Smooth muscle cell (in vitro differentiated cells): ENCODE results near the gene PPFIBP2. TPM values are rescaled to one million over a fixed set of nuclear protein-coding genes. Genes with fewer than 3 reads are reported as not detected.

ENCODE experiments used
- DNase-seq: peaks from one replicate; lab custom pipeline; 2025; ENCODE audit not compliant: unreplicated experiment; lab: John Stamatoyannopoulos, UW
- H2AFZ ChIP-seq: fragments of 200-600 bp; sonication (generic); 2 replicates; pipeline ENCODE4 v1.6.0; 2016; ENCODE audit warnings: antibody characterized with exemption, low read depth, mild to moderate bottlenecking
- H3F3A ChIP-seq: fragments of 200-600 bp; sonication (generic); 2 replicates; pipeline ENCODE4 v1.6.0; 2017; ENCODE audit warnings: antibody characterized with exemption, low read depth
- H3K27ac ChIP-seq: fragments of 200-600 bp; sonication (generic); 2 replicates; pipeline ENCODE4 v1.5.1; 2016; ENCODE audit warnings: low read depth, mild to moderate bottlenecking
- H3K27me3 ChIP-seq: fragments of 200-600 bp; sonication (generic); 2 replicates; pipeline ENCODE4 v1.6.1; 2016; ENCODE audit warnings: low read depth, mild to moderate bottlenecking
- H3K36me3 ChIP-seq: fragments of 200-600 bp; sonication (generic); 2 replicates; pipeline ENCODE4 v1.5.1; 2016; ENCODE audit warnings: low read depth
- H3K4me1 ChIP-seq: fragments of 200-600 bp; sonication (generic); 2 replicates; pipeline ENCODE4 v1.5.1; 2016; ENCODE audit warnings: low read depth
- H3K4me2 ChIP-seq: fragments of 200-600 bp; sonication (generic); 2 replicates; pipeline ENCODE4 v1.6.0; 2016; ENCODE audit warnings: mild to moderate bottlenecking
- H3K4me3 ChIP-seq: fragments of 200-600 bp; sonication (generic); 2 replicates; pipeline ENCODE4 v1.5.1; 2016; ENCODE audit warnings: mild to moderate bottlenecking
- H3K79me2 ChIP-seq: fragments of 200-600 bp; sonication (generic); 2 replicates; pipeline ENCODE4 v1.6.0; 2016; ENCODE audit warnings: low read depth, mild to moderate bottlenecking
- H3K9ac ChIP-seq: fragments of 200-600 bp; sonication (generic); 2 replicates; pipeline ENCODE4 v1.6.0; 2016; ENCODE audit warnings: low read depth
- H3K9me3 ChIP-seq: fragments of 200-600 bp; sonication (generic); replicated peaks from 2 replicates; pipeline ENCODE4 v1.5.1; 2016; ENCODE audit warnings: low read depth
- H4K20me1 ChIP-seq: fragments of 200-600 bp; sonication (generic); 2 replicates; pipeline ENCODE4 v1.6.0; 2016; ENCODE audit warnings: low read depth
- WGBS: methylation state at CpG from one replicate; pipeline ENCODE4 v1.1.7; 2016; ENCODE audit warnings: low lambda C conversion rate; 5-methylcytosine and 5-hydroxymethylcytosine counted together
- polyA plus RNA-seq: library from polyadenylated mRNA; unstranded; fragments of >200 nt; fragmentation: Nextera tagmentation; extraction: Ambion mirVana; gene quantifications from 2 replicates; pipeline ENCODE4 v1.2.1, GENCODE V29; 2016
- total RNA-seq: library from RNA; depleted of rRNA; stranded (reverse); fragments of >200 nt; gene quantifications from 2 replicates; pipeline ENCODE4 v1.2.3, GENCODE V29; 2014
- TF ChIP-seq, protein P1 (sequence below): fragments of 200-600 bp; sonication (generic); IDR thresholded peaks from 2 replicates; pipeline ENCODE4 v1.5.1; 2017; ENCODE audit warnings: borderline replicate concordance, mild to moderate bottlenecking, antibody characterized with exemption; ENCODE audit not compliant: insufficient read depth, poor library complexity, severe bottlenecking

PPFIBP2 gene
- total and polyA plus RNA-seq, 2 experiments from 2014 or later = 9.8 to 20.2 TPM

DNA sequence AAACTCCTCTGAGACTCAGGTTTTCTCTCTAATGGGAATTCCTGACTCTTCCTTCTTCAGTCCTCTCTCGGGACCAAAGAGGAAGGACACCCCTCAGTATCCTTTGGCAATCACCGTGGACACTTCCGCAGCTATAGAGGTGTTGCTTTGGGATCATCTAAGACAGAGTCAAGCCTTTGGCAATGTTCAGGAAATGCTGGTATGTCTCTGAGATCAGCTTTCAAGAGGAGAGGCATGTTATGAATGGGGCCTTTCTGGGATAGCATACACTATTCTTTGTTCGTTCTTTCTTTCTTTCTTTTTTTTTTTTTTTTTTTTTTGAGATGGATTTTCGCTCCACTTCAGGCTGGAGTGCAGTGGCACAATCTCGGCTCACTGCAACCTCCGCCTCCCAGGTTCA, 42.7 kb upstream of the PPFIBP2 start:
- Histone ChIP-seq H2AFZ (no peak overlapping the region), H3K9me3 (no peaks in the 10 kb centered on the region), H3K4me1 (no peaks in the 10 kb centered on the region), H3K79me2 (no peaks in the 10 kb centered on the region), H3K27me3 (no peaks in the 10 kb centered on the region), H3K9ac (no peak overlapping the region), H4K20me1 (no peaks in the 10 kb centered on the region), H3K36me3 (no peaks in the 10 kb centered on the region), H3K27ac (no peak overlapping the region), H3K4me2 (no peak overlapping the region), H3K4me3 (no peak overlapping the region), H3F3A (no peaks in the 10 kb centered on the region)
- WGBS = 96% methylated on average over 6 of the region's 7 CpGs
- no peak for DNase-seq
- TF ChIP-seq, protein P1, sequence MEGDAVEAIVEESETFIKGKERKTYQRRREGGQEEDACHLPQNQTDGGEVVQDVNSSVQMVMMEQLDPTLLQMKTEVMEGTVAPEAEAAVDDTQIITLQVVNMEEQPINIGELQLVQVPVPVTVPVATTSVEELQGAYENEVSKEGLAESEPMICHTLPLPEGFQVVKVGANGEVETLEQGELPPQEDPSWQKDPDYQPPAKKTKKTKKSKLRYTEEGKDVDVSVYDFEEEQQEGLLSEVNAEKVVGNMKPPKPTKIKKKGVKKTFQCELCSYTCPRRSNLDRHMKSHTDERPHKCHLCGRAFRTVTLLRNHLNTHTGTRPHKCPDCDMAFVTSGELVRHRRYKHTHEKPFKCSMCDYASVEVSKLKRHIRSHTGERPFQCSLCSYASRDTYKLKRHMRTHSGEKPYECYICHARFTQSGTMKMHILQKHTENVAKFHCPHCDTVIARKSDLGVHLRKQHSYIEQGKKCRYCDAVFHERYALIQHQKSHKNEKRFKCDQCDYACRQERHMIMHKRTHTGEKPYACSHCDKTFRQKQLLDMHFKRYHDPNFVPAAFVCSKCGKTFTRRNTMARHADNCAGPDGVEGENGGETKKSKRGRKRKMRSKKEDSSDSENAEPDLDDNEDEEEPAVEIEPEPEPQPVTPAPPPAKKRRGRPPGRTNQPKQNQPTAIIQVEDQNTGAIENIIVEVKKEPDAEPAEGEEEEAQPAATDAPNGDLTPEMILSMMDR = no peak

DNA sequence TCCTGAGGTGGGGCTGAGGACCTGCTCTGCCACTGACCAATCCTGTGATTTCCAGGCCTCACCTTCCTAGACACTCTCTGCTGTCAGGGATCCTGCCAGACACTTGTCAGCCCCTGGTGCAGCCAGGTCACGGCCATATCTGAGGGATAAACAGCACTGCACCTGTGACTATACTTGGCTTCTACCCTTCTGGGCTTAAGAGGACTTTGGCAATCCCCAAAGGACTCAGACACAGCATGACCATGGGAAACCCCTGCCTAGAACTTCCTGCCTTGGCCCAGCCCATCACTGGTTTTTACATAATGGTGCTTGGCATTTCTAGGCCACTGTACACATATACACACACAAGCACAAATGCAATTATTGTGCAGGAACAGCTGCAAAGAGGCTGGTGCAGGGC, 40.1 kb upstream of the PPFIBP2 start:
- WGBS = 100% methylated on average over 1 of the region's 1 CpG
- TF ChIP-seq, protein P1 = no peak
- Histone ChIP-seq H3K4me3 (no peak overlapping the region), H3K36me3 (no peaks in the 10 kb centered on the region), H4K20me1 (no peaks in the 10 kb centered on the region), H2AFZ (no peak overlapping the region), H3K4me1 (no peaks in the 10 kb centered on the region), H3K9ac (no peak overlapping the region), H3F3A (no peaks in the 10 kb centered on the region), H3K4me2 (no peak overlapping the region), H3K27me3 (no peaks in the 10 kb centered on the region), H3K79me2 (no peaks in the 10 kb centered on the region), H3K27ac (no peak overlapping the region), H3K9me3 (no peaks in the 10 kb centered on the region)
- DNase-seq = no peak

DNA sequence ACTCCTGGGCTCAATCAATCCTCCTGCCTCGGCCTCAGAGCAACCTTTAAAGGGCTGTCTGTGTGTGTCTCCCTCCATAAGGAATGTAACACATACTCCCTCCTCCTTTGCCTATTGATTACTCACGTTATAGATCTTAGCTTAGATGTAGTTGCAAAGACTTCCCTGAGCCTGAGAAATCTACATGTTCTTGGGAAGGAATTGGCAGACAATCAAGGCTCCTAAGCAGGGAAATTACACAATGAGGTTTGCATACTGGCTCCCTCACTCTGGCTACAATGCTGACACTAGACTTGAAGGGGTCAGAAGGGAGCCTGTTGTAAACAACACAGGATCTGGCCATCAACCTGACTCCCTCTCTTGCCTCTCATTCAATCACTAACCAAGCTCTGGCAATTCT, 33.7 kb upstream of the PPFIBP2 start:
- WGBS = 62% methylated on average over 2 of the region's 2 CpGs
- DNase-seq = no peak

DNA sequence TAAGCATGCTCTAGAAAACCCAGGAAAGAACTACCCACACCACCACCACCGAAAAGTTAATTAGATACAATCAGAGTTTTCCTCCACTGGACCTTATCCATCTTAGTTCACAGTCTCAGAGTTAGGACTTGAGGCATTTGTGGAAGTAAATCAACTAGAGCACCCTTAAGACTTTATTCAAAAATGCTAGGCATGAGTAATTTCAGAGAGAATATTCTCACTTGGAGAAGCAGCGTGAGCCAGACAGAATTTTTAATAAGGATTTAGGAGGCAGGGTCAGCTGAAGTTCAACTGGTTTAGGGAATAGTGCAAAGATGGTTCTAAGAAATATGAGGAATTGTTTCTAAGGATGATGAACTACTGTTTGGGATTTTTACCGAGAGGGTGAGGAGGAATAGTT, 29.7 kb upstream of the PPFIBP2 start:
- 90% methylated on average over 3 of the region's 3 CpGs for WGBS
- Histone ChIP-seq H3K27ac (no peak overlapping the region), H3K79me2 (no peaks in the 10 kb centered on the region)

More for the DNA sequence above, 33.7 kb upstream of the PPFIBP2 start:
- Histone ChIP-seq H3K4me2 (no peak overlapping the region), H3K27me3 (no peaks in the 10 kb centered on the region), H4K20me1 (no peaks in the 10 kb centered on the region), H3K36me3 (no peaks in the 10 kb centered on the region), H2AFZ (no peak overlapping the region), H3K4me3 (no peak overlapping the region), H3K4me1 (no peaks in the 10 kb centered on the region), H3K79me2 (no peaks in the 10 kb centered on the region), H3F3A (no peaks in the 10 kb centered on the region), H3K9ac (no peak overlapping the region), H3K9me3 (no peaks in the 10 kb centered on the region), H3K27ac (no peak overlapping the region)
- TF ChIP-seq, protein P1 = no peak

More for the DNA sequence above, 29.7 kb upstream of the PPFIBP2 start:
- Histone ChIP-seq H3K9ac (no peak overlapping the region), H3K27me3 (no peaks in the 10 kb centered on the region), H3K4me3 (no peak overlapping the region), H3F3A (no peaks in the 10 kb centered on the region), H3K4me2 (no peak overlapping the region), H4K20me1 (no peaks in the 10 kb centered on the region), H3K36me3 (no peaks in the 10 kb centered on the region), H3K4me1 (no peaks in the 10 kb centered on the region), H2AFZ (no peak overlapping the region), H3K9me3 (no peaks in the 10 kb centered on the region)
- DNase-seq = no peak
- TF ChIP-seq, protein P1 = no peak
